ENCODE data around the gene INHBB.

Gene INHBB

GRCh38 chr2:120348737-120349439 lies 3.0 kb downstream of the INHBB start:
- H3K4me3 ChIP-seq (replicated peaks; ENCODE audit: low read depth, low read length), result no peak overlapping the region
- DNase-seq (ENCODE audit: extremely low read depth, low read depth), result no peak
- TF ChIP-seq CTCF (IDR thresholded peaks at IDR 0.05; ENCODE audit: low read depth, low read length, missing control alignments), result no peak

- DNase-seq (ENCODE audit: extremely low read depth, low read depth), result no peak
- TF ChIP-seq CTCF (IDR thresholded peaks at IDR 0.05; ENCODE audit: low read depth, low read length, missing control alignments), result no peak
- H3K4me3 ChIP-seq (replicated peaks; ENCODE audit: low read depth, low read length), result no peak overlapping the region
Observed at GRCh38 chr2:120349440-120349921, 3.5 kb downstream of the INHBB start.

- H3K4me3 ChIP-seq (replicated peaks; ENCODE audit: low read depth, low read length), result no peak overlapping the region
- no peak for DNase-seq (ENCODE audit: extremely low read depth, low read depth)
- TF ChIP-seq CTCF (IDR thresholded peaks at IDR 0.05; ENCODE audit: low read depth, low read length, missing control alignments), result no peak
Observed at GRCh38 chr2:120350080-120350479, 4.1 kb downstream of the INHBB start.

DNA sequence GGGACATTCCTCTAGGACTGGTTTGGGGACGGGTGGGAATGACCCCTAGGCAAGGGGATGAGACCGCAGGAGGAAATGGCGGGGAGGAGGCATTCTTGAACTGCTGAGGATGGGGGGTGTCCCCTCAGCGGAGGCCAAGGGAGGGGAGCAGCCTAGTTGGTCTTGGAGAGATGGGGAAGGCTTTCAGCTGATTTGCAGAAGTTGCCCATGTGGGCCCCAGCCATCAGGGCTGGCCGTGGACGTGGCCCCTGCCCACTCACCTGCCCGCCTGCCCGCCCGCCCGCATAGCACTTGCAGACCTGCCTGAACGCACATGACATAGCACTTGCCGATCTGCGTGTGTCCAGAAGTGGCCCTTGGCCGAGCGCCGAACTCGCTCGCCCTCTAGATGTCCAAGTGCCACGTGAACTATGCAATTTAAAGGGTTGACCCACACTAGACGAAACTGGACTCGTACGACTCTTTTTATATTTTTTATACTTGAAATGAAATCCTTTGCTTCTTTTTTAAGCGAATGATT lies 4.9 kb downstream of the INHBB start:
- H3K4me3 ChIP-seq (replicated peaks; ENCODE audit: low read depth, low read length), result no peak overlapping the region
- no peak for TF ChIP-seq CTCF (IDR thresholded peaks at IDR 0.05; ENCODE audit: low read depth, low read length, missing control alignments)
- DNase-seq (ENCODE audit: extremely low read depth, low read depth), result no peak

DNA sequence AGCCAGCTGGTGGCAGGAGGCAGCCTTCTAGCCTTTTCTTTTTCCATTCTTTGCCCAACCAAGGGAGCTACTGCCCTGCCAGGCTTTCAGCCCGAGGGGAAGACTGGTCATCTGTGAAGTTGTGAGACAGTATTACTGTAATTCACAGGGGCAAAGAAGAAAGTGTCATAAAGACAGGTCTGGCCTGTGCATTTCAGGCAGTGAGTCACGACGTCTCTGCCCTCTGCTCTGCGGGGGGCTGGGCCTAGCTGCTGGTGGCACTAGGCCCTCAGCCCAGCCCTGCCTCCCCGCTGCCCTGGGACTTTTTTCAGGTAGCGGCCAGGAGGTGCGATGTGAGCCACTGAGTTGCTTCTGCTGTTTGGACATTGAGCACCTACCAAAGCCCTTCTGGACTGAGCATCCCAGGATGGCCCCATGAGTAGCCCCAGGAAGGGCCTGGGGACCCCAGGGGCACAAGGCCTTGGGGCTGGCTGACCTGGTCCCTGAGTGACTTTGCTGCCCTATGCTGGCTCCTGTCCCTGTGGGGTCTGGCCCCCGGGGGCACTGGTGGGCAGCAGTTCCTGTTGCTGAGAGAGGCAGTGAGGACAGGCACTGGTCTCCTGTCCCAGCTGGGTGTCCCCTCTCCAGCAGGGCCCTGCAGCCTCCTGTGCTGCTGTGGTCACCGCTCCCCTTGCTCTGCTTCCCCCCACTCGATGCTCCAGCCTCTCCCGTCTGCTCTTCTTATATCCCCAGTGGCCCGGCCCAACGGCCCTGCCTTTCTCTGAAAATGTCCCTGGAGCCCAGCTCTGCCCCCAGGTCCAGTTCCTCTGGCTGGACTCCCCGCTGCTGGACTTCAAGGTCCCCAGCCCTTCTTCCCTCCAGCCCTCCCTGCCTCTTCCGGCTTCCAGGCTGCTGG lies 7.0 kb downstream of the INHBB start:
- no peak for TF ChIP-seq CTCF (IDR thresholded peaks at IDR 0.05; ENCODE audit: low read depth, low read length, missing control alignments)
- no peak for DNase-seq (ENCODE audit: extremely low read depth, low read depth)
- no peak overlapping the region for H3K4me3 ChIP-seq (replicated peaks; ENCODE audit: low read depth, low read length)

DNA sequence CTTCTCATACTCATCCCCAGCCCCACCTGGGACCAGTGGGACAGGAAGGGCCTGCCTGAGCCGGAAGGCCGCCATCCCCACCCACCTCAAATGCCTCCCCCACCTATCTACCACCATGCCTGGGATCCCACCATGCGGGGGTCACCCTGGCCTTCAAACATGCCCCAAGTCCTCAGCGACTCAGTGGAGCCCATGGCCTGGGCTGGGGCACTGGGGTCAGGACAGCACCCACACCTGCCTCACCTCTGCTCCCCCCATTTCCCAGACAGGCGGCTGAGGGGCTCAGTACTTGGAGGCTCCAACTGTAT lies 7.6 kb downstream of the INHBB start:
- no peak for DNase-seq (ENCODE audit: extremely low read depth, low read depth)
- no peak overlapping the region for H3K4me3 ChIP-seq (replicated peaks; ENCODE audit: low read depth, low read length)
- TF ChIP-seq CTCF (IDR thresholded peaks at IDR 0.05; ENCODE audit: low read depth, low read length, missing control alignments), result no peak
